GM12878 (cell line): ENCODE data around the gene HAO2. TPM values are rescaled to one million over a fixed set of nuclear protein-coding genes. Genes with fewer than 3 reads are reported as not detected.

Experiments
- ASH2L ChIP-seq: fragments of 300-600, 200-600 bp; sonication (generic); IDR thresholded peaks from 2 replicates; pipeline ENCODE4 v1.6.1; 2017; ENCODE audit warnings: low read depth, mild to moderate bottlenecking, borderline replicate concordance
- CBFB ChIP-seq: IDR thresholded peaks from 2 replicates; pipeline ENCODE4 v1.6.1; 2016; ENCODE audit warnings: antibody characterized with exemption, low read depth
- CREM ChIP-seq: IDR thresholded peaks from 2 replicates; pipeline ENCODE4 v1.6.1; 2014; ENCODE audit warnings: antibody characterized with exemption, low read depth
- CUX1 ChIP-seq: IDR thresholded peaks from 2 replicates; pipeline ENCODE4 v1.6.1; 2012; ENCODE audit warnings: improper control_type of control experiment, low read depth, low read length; ENCODE audit not compliant: insufficient replicate concordance
- FOXM1 ChIP-seq: IDR thresholded peaks from 2 replicates; pipeline ENCODE4 v1.6.1; 2012; ENCODE audit warnings: low read depth, mild to moderate bottlenecking, inconsistent platforms, low read length, moderate library complexity
- GATAD2B ChIP-seq: fragments of 450-650 bp; conservative IDR thresholded peaks from 2 replicates; pipeline ENCODE4 v1.6.1; 2017; ENCODE audit warnings: low read depth, mild to moderate bottlenecking, moderate library complexity
- HDAC6 ChIP-seq: fragments of 200-600 bp; sonication (generic); IDR thresholded peaks from one replicate; pipeline ENCODE4 v1.8.0; 2017; ENCODE audit warnings: antibody characterized with exemption; ENCODE audit not compliant: unreplicated experiment
- HDGF ChIP-seq: fragments of 450-650 bp; IDR thresholded peaks from 2 replicates; pipeline ENCODE4 v1.6.1; 2016; ENCODE audit warnings: antibody characterized with exemption
- IRF4 ChIP-seq: IDR thresholded peaks from 2 replicates; pipeline ENCODE4 v1.6.1; 2011; ENCODE audit warnings: low read depth, low read length
- JUND ChIP-seq: IDR thresholded peaks from 2 replicates; pipeline ENCODE4 v1.6.1; 2012; ENCODE audit warnings: low read depth, mild to moderate bottlenecking, low read length, improper control_type of control experiment, moderate library complexity
- MAX ChIP-seq: IDR thresholded peaks from 2 replicates; pipeline ENCODE4 v1.6.1; 2012; ENCODE audit warnings: low read depth, low read length, improper control_type of control experiment
- MTA2 ChIP-seq: fragments of 450-650 bp; IDR thresholded peaks from 2 replicates; pipeline ENCODE4 v1.6.1; 2016; ENCODE audit warnings: low read depth, mild to moderate bottlenecking, moderate library complexity
- NKRF ChIP-seq: fragments of 450-650 bp; conservative IDR thresholded peaks from 2 replicates; pipeline ENCODE4 v1.6.1; 2017; ENCODE audit warnings: mild to moderate bottlenecking, moderate library complexity
- PAX5 ChIP-seq: IDR thresholded peaks from 2 replicates; pipeline ENCODE4 v1.6.1; 2011; ENCODE audit warnings: low read depth, low read length, borderline replicate concordance
- RELA ChIP-seq: fragments of 450-650 bp; IDR thresholded peaks from 2 replicates; pipeline ENCODE4 v1.8.0; 2014; ENCODE audit warnings: borderline replicate concordance; ENCODE audit not compliant: partially characterized antibody
- SREBF2 ChIP-seq: IDR thresholded peaks from 2 replicates; pipeline ENCODE4 v1.6.1; 2012; ENCODE audit warnings: mild to moderate bottlenecking, low read length
- SRF ChIP-seq, 2 experiments: IDR thresholded peaks; 2 replicates each; pipeline ENCODE4 v1.6.1; 2011; ENCODE audit warnings: low read depth in 2 of 2, low read length in 2 of 2, mild to moderate bottlenecking in 1 of 2, moderate library complexity in 1 of 2
- TCF7 ChIP-seq: IDR thresholded peaks from 2 replicates; pipeline ENCODE4 v1.6.1; 2014; ENCODE audit warnings: antibody characterized with exemption, borderline replicate concordance
- polyA plus RNA-seq, 11 experiments: library from polyadenylated mRNA; depleted of rRNA in 4 of 11; unstranded in 6 of 11; stranded (reverse) in 5 of 11; fragments of >200 nt; fragmentation: Nextera tagmentation in 4 of 11; fragmentation: Illumina TruSeq in 1 of 11; extraction: Ambion mirVana in 4 of 11; extraction: Trizol in 1 of 11; gene quantifications; 1 replicate in 1 of 11; 2 replicates in 10 of 11; pipeline versions ENCODE4 v1.2.1 to v1.2.3, GENCODE V29; 2011 to 2016; ENCODE audit warnings: inconsistent platforms in 2 of 11, missing spikeins in 2 of 11, low read depth in 1 of 11
- total RNA-seq, 4 experiments: library from RNA; depleted of rRNA in 3 of 4; stranded (reverse); fragments of >200 nt in 3 of 4; fragmentation: Illumina TruSeq in 1 of 4; extraction: Trizol in 1 of 4; gene quantifications; 2 replicates each; pipeline versions ENCODE4 v1.2.1 to v1.2.3, GENCODE V29; 2013 to 2021
- TF ChIP-seq, protein P1 (sequence below): fragments of 150-350 bp; IDR thresholded peaks from 2 replicates; pipeline ENCODE4 v1.6.1; 2014; ENCODE audit warnings: mild to moderate bottlenecking, low read depth, low read length
- TF ChIP-seq, protein P2 (sequence below): fragments of 450-650 bp; IDR thresholded peaks from 2 replicates; pipeline ENCODE4 v1.6.1; 2017; ENCODE audit warnings: mild to moderate bottlenecking, low read depth, inconsistent platforms; ENCODE audit not compliant: poor library complexity, severe bottlenecking

The HAO2 gene
- total and polyA plus RNA-seq, 10 of the 15 experiments (the other 5 are each of a cell fraction or from before 2014, with no cell fraction given) = not detected

- TF ChIP-seq JUND (no peak), SRF (IDR thresholded peaks at IDR 0.05; ENCODE audit: low read depth in 2 of 2, low read length in 2 of 2) (peak; percentile 33 to 96; a peak in 2 of 4 replicates), PAX5 (no peak), IRF4 (peak; percentile 54; the same call in 1 of the 2 replicates), TCF7 (no peak), ASH2L (no peak), HDAC6 (no peak), MAX (no peak), CREM (peak; percentile 67), CBFB (peak; percentile 59; the same call in 1 of the 2 replicates), GATAD2B (0 out of 2 replicates have a peak, but pooled peaks have one; percentile 21), FOXM1 (0 out of 2 replicates have a peak, but pooled peaks have one; percentile 25), CUX1 (no peak), SREBF2 (no peak), NKRF (no peak), RELA (no peak), HDGF (no peak), MTA2 (peak; percentile 50; the same call in 1 of the 2 replicates)
- TF ChIP-seq, protein P1, sequence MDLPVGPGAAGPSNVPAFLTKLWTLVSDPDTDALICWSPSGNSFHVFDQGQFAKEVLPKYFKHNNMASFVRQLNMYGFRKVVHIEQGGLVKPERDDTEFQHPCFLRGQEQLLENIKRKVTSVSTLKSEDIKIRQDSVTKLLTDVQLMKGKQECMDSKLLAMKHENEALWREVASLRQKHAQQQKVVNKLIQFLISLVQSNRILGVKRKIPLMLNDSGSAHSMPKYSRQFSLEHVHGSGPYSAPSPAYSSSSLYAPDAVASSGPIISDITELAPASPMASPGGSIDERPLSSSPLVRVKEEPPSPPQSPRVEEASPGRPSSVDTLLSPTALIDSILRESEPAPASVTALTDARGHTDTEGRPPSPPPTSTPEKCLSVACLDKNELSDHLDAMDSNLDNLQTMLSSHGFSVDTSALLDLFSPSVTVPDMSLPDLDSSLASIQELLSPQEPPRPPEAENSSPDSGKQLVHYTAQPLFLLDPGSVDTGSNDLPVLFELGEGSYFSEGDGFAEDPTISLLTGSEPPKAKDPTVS = no peak
- TF ChIP-seq, protein P2, sequence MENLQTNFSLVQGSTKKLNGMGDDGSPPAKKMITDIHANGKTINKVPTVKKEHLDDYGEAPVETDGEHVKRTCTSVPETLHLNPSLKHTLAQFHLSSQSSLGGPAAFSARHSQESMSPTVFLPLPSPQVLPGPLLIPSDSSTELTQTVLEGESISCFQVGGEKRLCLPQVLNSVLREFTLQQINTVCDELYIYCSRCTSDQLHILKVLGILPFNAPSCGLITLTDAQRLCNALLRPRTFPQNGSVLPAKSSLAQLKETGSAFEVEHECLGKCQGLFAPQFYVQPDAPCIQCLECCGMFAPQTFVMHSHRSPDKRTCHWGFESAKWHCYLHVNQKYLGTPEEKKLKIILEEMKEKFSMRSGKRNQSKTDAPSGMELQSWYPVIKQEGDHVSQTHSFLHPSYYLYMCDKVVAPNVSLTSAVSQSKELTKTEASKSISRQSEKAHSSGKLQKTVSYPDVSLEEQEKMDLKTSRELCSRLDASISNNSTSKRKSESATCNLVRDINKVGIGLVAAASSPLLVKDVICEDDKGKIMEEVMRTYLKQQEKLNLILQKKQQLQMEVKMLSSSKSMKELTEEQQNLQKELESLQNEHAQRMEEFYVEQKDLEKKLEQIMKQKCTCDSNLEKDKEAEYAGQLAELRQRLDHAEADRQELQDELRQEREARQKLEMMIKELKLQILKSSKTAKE = peak; percentile 58
Observed at GRCh38 chr1:119347858-119348257, 20.7 kb upstream of the HAO2 start (continued).
